Measurements from ENCODE around the gene PCDHB7. TPM values are rescaled to one million over a fixed set of nuclear protein-coding genes. Genes with fewer than 3 reads are reported as not detected.

The PCDHB7 gene
- 0.11 and 0.12 TPM in 2 replicates for total RNA-seq

DNA sequence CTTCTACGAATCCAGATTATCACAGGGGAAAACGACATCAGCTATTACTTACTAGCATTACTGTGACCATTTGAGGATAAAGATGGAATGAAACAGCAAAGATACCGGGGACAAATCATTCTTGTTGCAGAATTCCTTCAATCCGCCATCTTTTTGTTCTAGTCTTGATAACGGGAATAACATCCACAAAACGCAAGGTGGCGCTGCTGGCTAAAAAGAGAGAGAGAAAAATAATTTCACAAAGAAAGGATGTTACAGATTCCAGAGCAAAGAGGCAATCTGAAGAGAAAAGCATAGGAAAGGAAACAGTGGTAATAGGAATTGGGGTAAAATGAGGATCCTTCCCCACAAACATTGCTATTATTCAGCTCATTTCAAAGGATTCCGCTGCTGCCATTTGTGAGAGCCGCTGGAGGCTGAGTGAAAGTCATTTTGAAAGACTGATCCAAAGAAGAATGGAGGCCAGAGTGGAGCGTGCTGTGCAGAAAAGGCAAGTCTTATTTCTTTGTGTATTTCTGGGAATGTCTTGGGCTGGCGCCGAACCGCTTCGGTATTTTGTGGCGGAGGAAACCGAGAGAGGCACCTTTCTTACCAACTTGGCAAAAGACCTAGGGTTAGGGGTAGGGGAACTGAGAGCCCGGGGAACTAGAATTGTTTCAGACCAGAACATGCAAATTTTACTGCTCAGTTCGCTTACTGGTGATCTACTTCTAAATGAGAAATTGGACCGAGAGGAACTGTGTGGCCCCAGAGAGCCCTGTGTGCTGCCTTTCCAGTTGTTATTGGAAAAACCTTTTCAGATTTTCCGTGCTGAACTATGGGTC lies at the start of gene PCDHB7:
Gene PCDHB7 (plus strand): TSS at position 264 of the 824 bp plus-strand sequence. CDS start 192 bp downstream, at position 456.

DNA sequence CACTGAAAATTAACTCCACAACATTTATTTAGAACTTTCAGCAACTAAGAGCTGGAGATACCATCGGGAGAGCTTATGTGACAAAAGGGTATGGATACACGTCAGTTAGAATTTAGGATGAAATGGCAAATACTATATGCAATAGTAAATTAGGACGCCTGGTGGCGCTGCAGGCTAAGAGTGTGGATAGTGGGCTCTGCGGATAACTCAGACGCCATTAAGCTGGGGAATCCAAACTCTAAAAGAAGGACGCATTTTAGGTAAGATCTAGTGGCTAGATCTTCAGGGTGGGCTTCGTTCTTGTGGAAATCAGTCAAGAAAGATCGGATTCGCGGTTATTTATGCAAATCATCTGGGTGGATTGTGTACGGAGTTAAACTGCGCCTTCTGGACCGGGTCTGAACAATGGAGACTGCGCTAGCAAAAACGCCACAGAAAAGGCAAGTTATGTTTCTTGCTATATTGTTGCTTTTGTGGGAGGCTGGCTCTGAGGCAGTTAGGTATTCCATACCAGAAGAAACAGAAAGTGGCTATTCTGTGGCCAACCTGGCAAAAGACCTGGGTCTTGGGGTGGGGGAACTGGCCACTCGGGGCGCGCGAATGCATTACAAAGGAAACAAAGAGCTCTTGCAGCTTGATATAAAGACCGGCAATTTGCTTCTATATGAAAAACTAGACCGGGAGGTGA lies 37.3 kb upstream of the PCDHB7 start, which contains the start of gene PCDHB5:
Gene PCDHB5 (plus strand): TSS at position 177 of the 688 bp plus-strand sequence. CDS start 229 bp downstream, at position 406.

DNA sequence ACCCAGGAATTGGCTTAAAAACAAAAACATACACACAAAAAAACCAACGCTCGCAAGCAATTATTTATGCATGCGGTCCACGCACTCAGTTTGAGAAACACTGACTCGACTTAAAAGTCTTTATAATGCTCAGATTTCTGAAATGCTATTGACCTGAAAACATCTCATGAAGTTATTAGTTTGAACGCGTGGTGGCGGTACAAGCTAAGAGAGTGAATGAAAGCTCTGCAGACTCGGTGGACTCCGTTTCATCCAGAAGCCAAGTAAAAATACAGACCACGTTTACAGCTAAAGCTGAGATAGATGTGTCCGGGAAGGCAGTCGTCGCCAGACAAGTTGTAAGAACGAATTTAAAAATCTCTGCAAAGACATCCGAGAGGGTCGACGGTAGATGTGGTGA lies 22.6 kb upstream of the PCDHB7 start, which contains the start of gene PCDHB6:
Gene PCDHB6 (plus strand): TSS at position 246 of the 400 bp plus-strand sequence. CDS start 201 bp downstream, outside the sequence.

DNA sequence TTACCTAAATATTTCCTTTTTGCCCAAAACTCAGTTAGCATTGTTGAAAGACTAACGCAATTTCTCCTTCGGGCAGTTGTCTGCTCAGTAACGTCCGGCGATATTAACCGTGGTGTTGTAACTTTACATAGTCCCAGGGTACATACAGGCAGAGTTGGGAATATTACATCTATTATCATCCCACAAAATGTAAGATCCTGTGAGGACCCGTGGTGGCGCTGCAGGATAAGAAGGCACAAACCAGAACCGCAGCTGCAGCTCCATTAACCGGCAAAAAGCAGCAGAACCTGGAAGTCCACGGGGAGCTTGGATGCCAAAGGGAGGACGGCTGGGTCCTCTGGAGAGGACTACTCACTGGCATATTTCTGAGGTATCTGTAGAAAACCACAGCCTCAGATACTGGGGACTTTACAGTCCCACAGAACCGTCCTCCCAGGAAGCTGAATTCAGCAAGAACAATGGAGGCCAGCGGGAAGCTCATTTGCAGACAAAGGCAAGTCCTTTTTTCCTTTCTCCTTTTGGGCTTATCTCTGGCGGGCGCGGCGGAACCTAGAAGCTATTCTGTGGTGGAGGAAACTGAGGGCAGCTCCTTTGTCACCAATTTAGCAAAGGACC lies 5.2 kb downstream of the PCDHB7 start, which contains the start of gene PCDHB8:
Gene PCDHB8 (plus strand): TSS at position 214 of the 615 bp plus-strand sequence. CDS start 245 bp downstream, at position 459.

DNA sequence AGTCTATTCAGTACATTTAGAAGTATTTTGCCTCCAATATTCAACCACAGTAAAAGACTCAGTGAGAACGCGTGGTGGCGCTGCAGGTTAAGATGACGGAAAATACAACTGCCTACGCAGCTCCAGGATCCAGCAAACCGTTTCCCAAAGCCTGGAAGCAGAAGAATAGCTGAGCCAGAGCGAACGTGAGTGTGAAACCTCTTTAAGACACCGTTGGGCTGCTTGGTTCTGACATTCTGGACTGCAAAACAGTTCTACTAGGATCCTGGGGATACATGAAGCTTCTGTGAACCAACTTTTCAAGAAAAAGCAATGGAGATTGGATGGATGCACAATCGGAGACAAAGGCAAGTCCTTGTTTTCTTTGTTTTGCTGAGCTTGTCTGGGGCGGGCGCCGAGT lies 9.8 kb downstream of the PCDHB7 start, which contains the start of gene PCDHB16:
Gene PCDHB16 (plus strand): TSS at position 140 of the 400 bp plus-strand sequence. CDS start 173 bp downstream, at position 313.

DNA sequence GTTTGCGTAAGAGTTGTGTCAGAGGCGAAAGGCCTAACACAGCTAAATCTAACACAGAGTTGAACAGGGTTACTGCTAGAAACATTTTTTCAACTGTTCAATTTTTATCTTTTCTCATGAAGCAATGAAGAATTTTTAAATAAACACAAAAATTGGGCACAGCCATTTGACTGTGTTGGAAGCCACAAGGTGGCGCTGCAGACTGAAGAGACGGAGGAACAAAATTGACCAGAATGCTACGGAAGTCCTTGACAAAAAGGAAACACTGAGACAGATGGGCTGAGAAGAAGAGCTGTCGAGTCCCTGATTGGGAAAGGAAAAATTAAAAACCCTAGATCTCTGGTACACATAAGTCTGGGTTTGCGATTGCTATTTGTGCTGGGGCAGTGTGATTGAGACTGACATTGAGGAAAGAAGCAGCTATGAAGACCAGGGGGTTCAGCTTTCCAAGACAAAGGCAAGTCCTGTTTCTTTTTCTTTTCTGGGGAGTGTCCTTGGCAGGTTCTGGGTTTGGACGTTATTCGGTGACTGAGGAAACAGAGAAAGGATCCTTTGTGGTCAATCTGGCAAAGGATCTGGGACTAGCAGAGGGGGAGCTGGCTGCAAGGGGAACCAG lies 14.6 kb downstream of the PCDHB7 start, which contains the start of gene PCDHB9:
Gene PCDHB9 (plus strand): TSS at position 265 of the 616 bp plus-strand sequence. CDS start 158 bp downstream, at position 423.

DNA sequence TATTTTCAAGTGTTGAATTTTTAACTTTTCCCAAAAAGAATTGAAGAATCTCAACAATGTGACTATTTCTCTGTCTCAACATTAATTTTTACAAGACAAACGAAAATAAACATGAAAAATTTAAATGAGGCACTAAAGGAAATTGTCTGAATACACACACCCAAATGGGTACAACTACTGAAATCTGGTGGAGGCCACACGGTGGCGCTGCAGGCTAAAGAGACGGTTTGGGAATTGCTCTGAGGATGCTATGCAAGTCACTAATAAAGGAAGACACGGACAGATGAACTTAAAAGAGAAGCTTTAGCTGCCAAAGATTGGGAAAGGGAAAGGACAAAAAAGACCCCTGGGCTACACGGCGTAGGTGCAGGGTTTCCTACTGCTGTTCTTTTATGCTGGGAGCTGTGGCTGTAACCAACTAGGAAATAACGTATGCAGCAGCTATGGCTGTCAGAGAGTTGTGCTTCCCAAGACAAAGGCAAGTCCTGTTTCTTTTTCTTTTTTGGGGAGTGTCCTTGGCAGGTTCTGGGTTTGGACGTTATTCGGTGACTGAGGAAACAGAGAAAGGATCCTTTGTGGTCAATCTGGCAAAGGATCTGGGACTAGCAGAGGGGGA lies 19.8 kb downstream of the PCDHB7 start, which contains the start of gene PCDHB10:
Gene PCDHB10 (plus strand): TSS at position 244 of the 616 bp plus-strand sequence. CDS start 200 bp downstream, at position 444.

DNA sequence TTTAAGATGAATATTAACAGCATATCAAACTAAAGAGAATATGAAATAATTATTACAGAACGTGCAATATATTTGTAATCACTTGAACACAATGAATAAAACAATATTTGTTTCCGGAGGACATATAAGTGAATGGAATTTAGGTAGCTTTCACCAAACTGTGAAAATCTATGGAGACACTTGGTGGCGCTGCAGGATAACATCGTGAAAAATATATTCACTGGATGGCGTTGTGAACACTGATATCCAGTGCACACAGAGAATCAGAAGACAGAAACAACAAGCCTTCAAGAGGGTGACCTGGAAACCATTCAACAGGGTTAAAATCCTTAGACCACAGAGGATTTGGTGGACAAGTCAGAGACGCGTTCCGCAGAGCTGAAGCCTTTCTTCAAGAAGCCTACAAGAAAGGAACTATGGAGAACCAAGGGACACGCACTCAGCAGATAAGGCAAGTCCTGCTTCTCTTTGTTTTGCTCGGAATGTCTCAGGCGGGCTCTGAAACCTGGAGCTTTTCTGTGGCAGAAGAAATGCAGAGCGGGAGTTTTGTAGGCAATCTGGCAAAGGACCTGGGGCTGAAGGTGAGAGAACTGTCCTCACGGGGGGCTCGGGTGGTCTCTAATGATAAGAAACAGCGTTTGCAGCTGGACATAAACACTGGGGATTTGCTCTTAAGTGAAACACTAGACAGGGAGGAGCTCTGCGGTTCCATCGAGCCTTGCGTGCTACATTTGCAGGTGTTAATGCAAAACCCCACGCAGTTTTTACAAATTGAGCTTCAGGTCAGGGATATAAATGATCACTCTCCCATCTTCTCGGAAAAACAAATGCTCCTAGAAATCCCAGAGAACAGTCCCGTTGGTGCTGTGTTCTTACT lies 27.2 kb downstream of the PCDHB7 start, which contains the start of gene PCDHB11:
Gene PCDHB11 (plus strand): TSS at position 269 of the 877 bp plus-strand sequence. CDS start 148 bp downstream, at position 417.

DNA sequence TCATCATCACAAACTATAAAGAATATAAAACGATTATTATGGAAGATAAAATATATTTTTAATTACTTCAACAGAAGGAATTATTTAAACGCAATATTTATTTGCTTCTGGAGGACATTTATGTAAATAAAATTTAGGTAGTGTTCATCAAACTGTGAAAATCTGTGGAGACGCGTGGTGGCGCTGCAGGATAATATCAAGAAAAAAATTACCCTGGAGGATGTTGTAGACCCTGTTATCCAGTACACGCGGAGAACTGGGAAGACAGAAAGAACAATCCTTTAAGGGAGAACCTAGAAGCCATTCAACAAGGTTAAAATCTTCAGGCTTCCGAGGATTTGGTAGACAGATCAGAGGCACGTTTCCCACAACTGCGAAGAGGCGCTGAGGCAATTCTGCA lies 36.0 kb downstream of the PCDHB7 start, which contains the start of gene PCDHB12:
Gene PCDHB12 (plus strand): TSS at position 242 of the 400 bp plus-strand sequence. CDS start 189 bp downstream, outside the sequence.

DNA sequence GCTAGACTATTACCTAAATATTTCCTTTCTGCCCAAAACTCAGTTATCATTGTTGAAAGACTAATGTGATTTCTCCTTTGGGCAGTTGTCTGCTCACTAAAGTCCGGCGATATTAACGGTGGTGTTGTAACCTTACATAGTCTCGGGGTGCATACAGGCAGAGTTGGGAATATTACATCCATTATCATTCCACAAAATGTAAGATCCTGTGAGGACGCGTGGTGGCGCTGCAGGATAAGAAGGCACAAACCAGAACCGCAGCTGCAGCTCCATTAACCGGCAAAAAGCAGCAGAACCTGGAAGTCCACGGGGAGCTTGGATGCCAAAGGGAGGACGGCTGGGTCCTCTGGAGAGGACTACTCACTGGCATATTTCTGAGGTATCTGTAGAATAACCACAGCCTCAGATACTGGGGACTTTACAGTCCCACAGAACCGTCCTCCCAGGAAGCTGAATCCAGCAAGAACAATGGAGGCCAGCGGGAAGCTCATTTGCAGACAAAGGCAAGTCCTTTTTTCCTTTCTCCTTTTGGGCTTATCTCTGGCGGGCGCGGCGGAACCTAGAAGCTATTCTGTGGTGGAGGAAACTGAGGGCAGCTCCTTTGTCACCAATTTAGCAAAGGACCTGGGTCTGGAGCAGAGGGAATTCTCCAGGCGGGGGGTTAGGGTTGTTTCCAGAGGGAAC lies 41.4 kb downstream of the PCDHB7 start, which contains the start of gene PCDHB13:
Gene PCDHB13 (plus strand): TSS at position 264 of the 684 bp plus-strand sequence. CDS start 205 bp downstream, at position 469.

DNA sequence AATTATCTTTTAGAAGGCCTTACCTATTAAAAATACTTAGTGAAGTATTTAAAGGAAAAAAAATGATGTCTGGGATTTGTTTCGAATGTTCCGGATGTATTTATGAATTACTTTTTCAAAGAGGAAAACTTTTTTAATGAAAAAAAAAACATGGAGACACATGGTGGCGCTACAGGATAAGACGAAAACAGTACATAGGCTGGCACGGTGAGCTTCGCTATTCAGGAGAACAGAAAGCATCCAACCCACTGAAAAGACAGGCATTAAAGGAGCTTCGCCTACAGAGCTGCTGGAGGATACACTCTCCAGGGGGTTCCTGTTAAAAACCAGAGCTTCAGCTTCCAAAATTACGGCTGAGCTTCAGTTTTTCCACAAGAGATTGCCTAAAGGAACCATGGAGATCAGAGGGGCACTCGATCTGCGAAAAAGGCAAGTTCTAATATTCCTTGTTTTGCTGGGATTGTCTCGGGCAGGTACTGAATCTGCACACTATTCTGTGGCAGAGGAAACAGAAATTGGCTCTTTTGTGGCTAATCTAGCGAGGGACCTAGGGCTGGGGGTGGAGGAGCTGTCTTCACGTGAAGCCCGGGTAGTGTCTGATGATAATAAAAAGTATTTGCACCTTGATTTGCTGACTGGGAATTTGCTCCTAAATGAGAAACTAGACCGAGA lies 50.8 kb downstream of the PCDHB7 start, which contains the start of gene PCDHB14:
Gene PCDHB14 (plus strand): TSS at position 232 of the 672 bp plus-strand sequence. CDS start 163 bp downstream, at position 395.

Other genes starting within 250 kb of the PCDHB7 start
- 0.11 and 0.25 TPM in 2 replicates for gene PCDHAC1, start 246.3 kb upstream of the PCDHB7 start, total RNA-seq
- 0.55 and 1.9 TPM in 2 replicates for gene PCDHAC2, start 206.2 kb upstream of the PCDHB7 start, total RNA-seq
- not detected in 2 replicates for gene PCDHB1, start 121.3 kb upstream of the PCDHB7 start, total RNA-seq
- 0.55 and 2.0 TPM in 2 replicates for gene PCDHB2, start 78.0 kb upstream of the PCDHB7 start, total RNA-seq
- 0.75 and 0.77 TPM in 2 replicates for gene PCDHB3, start 72.2 kb upstream of the PCDHB7 start, total RNA-seq
- under 0.01 and 0.12 TPM in 2 replicates for gene PCDHB4, start 50.8 kb upstream of the PCDHB7 start, total RNA-seq
- 0.22 and 0.50 TPM in 2 replicates for gene PCDHB5, start 37.4 kb upstream of the PCDHB7 start, total RNA-seq
- under 0.01 TPM in 2 replicates for gene PCDHB6, start 22.6 kb upstream of the PCDHB7 start, total RNA-seq
- gene PCDHB8, start 5.1 kb downstream of the PCDHB7 start, total RNA-seq, result 0.11 and 0.25 TPM in 2 replicates
- 0.12 and 0.33 TPM in 2 replicates for gene PCDHB16, start 9.7 kb downstream of the PCDHB7 start, total RNA-seq
- gene PCDHB9, start 14.5 kb downstream of the PCDHB7 start, total RNA-seq, result under 0.01 TPM in 2 replicates
- 0.11 and 0.12 TPM in 2 replicates for gene PCDHB10, start 19.7 kb downstream of the PCDHB7 start, total RNA-seq
- under 0.01 TPM in 1 of 2 replicates, not detected in the other for gene PCDHB11, start 27.0 kb downstream of the PCDHB7 start, total RNA-seq
- gene PCDHB12, start 36.1 kb downstream of the PCDHB7 start, total RNA-seq, result under 0.01 and 0.12 TPM in 2 replicates
- under 0.01 and 0.12 TPM in 2 replicates for gene PCDHB13, start 41.3 kb downstream of the PCDHB7 start, total RNA-seq
- 0.11 and 0.12 TPM in 2 replicates for gene PCDHB14, start 50.7 kb downstream of the PCDHB7 start, total RNA-seq
- gene PCDHB15, start 72.8 kb downstream of the PCDHB7 start, total RNA-seq, result under 0.01 and 0.37 TPM in 2 replicates
- gene SLC25A2, start 131.4 kb downstream of the PCDHB7 start, total RNA-seq, result 0.50 and 0.66 TPM in 2 replicates
- 86.1 and 88.3 TPM in 2 replicates for gene TAF7, start 148.1 kb downstream of the PCDHB7 start, total RNA-seq
- gene PCDHGA1, start 157.9 kb downstream of the PCDHB7 start, total RNA-seq, result 0.22 and 0.62 TPM in 2 replicates
- 0.89 and 2.2 TPM in 2 replicates for gene PCDHGA2, start 166.1 kb downstream of the PCDHB7 start, total RNA-seq
- 0.22 and 0.87 TPM in 2 replicates for gene PCDHGA3, start 171.2 kb downstream of the PCDHB7 start, total RNA-seq
- 0.44 and 1.2 TPM in 2 replicates for gene PCDHGB1, start 177.5 kb downstream of the PCDHB7 start, total RNA-seq
- gene PCDHGA4, start 182.4 kb downstream of the PCDHB7 start, total RNA-seq, result 2.2 and 5.2 TPM in 2 replicates
- gene PCDHGB2, start 187.3 kb downstream of the PCDHB7 start, total RNA-seq, result 1.2 and 1.7 TPM in 2 replicates
- 0.55 and 0.87 TPM in 2 replicates for gene PCDHGA5, start 191.5 kb downstream of the PCDHB7 start, total RNA-seq
- gene PCDHGB3, start 197.6 kb downstream of the PCDHB7 start, total RNA-seq, result 2.3 and 4.2 TPM in 2 replicates
- gene PCDHGA6, start 201.2 kb downstream of the PCDHB7 start, total RNA-seq, result 1.7 and 3.2 TPM in 2 replicates
- 1.3 and 4.0 TPM in 2 replicates for gene PCDHGA7, start 210.1 kb downstream of the PCDHB7 start, total RNA-seq
- 11.3 and 20.9 TPM in 2 replicates for gene PCDHGB4, start 215.1 kb downstream of the PCDHB7 start, total RNA-seq
- gene PCDHGA8, start 220.0 kb downstream of the PCDHB7 start, total RNA-seq, result 1.1 and 2.4 TPM in 2 replicates
- gene PCDHGB5, start 225.3 kb downstream of the PCDHB7 start, total RNA-seq, result 16.2 and 25.0 TPM in 2 replicates
- 4.0 and 4.2 TPM in 2 replicates for gene PCDHGA9, start 230.1 kb downstream of the PCDHB7 start, total RNA-seq
- 2.4 and 2.9 TPM in 2 replicates for gene PCDHGB6, start 235.4 kb downstream of the PCDHB7 start, total RNA-seq
- 4.9 and 5.2 TPM in 2 replicates for gene PCDHGA10, start 240.3 kb downstream of the PCDHB7 start, total RNA-seq
- 6.0 and 7.4 TPM in 2 replicates for gene PCDHGB7, start 245.0 kb downstream of the PCDHB7 start, total RNA-seq
- 11.7 and 13.6 TPM in 2 replicates for gene PCDHGA11, start 248.4 kb downstream of the PCDHB7 start, total RNA-seq